Neural progenitor cell (in vitro differentiated cells): ENCODE data around the gene HYI. TPM values are rescaled to one million over a fixed set of nuclear protein-coding genes. Genes with fewer than 3 reads are reported as not detected.

Experiments used
- DNase-seq: peaks from one replicate; pipeline ENCODE4 v3.0.0-alpha.2; 2016; ENCODE audit warnings: low spot score
- H2AFZ ChIP-seq: fragments of 200-600 bp; sonication (generic); replicated peaks from 2 replicates; pipeline ENCODE4 v1.6.1; 2016; ENCODE audit warnings: antibody characterized with exemption
- H3F3A ChIP-seq: fragments of 200-600 bp; sonication (generic); 2 replicates; pipeline ENCODE4 v1.6.1; 2016; ENCODE audit warnings: antibody characterized with exemption, low read depth
- H3K27ac ChIP-seq: fragments of 200-600 bp; sonication (generic); 2 replicates; pipeline ENCODE4 v1.5.1; 2016; ENCODE audit warnings: mild to moderate bottlenecking
- H3K27me3 ChIP-seq: fragments of 200-600 bp; sonication (generic); 2 replicates; pipeline ENCODE4 v1.6.1; 2016; ENCODE audit warnings: mild to moderate bottlenecking, moderate library complexity
- H3K36me3 ChIP-seq: fragments of 200-600 bp; sonication (generic); 2 replicates; pipeline ENCODE4 v1.5.1; 2016
- H3K4me1 ChIP-seq: fragments of 200-600 bp; sonication (generic); 2 replicates; pipeline ENCODE4 v1.6.1; 2016; ENCODE audit warnings: mixed run types
- H3K4me2 ChIP-seq: fragments of 200-600 bp; sonication (generic); 2 replicates; pipeline ENCODE4 v1.6.1; 2016
- H3K4me3 ChIP-seq: fragments of 200-600 bp; sonication (generic); 2 replicates; pipeline ENCODE4 v1.5.1; 2016
- H3K79me2 ChIP-seq: fragments of 200-600 bp; sonication (generic); 2 replicates; pipeline ENCODE4 v1.6.1; 2016; ENCODE audit warnings: low read depth
- H3K9ac ChIP-seq: fragments of 200-600 bp; sonication (generic); 2 replicates; pipeline ENCODE4 v1.6.1; 2016
- H3K9me3 ChIP-seq: fragments of 200-600 bp; sonication (generic); 2 replicates; pipeline ENCODE4 v1.5.1; 2016; ENCODE audit warnings: low read depth
- H4K20me1 ChIP-seq: fragments of 200-600 bp; sonication (generic); 2 replicates; pipeline ENCODE4 v1.6.1; 2016; ENCODE audit warnings: low read depth
- H3K27ac Mint-ChIP-seq: 3 replicates; pipeline ENCODE4 v1.8.0; 2021; ENCODE audit warnings: mixed read lengths
- H3K27me3 Mint-ChIP-seq: 2 replicates; pipeline ENCODE4 v1.8.0; 2022; ENCODE audit warnings: low read depth, mild to moderate bottlenecking, inconsistent platforms, moderate library complexity, mixed read lengths; ENCODE audit not compliant: insufficient read depth
- H3K36me3 Mint-ChIP-seq: 3 replicates; pipeline ENCODE4 v1.8.0; 2021; ENCODE audit warnings: mixed read lengths
- H3K4me1 Mint-ChIP-seq: 3 replicates; pipeline ENCODE4 v1.8.0; 2021; ENCODE audit warnings: mixed read lengths
- H3K4me3 Mint-ChIP-seq: 3 replicates; pipeline ENCODE4 v1.8.0; 2021; ENCODE audit warnings: mild to moderate bottlenecking, moderate library complexity, mixed read lengths
- H3K9me3 Mint-ChIP-seq: 3 replicates; pipeline ENCODE4 v1.8.0; 2020; ENCODE audit warnings: mixed read lengths
- CTCF ChIP-seq: fragments of 200-600 bp; sonication (generic); IDR thresholded peaks from 2 replicates; pipeline ENCODE4 v1.5.1; 2017; ENCODE audit warnings: antibody characterized with exemption, mild to moderate bottlenecking
- EZH2 ChIP-seq: fragments of 200-600 bp; sonication (generic); IDR thresholded peaks from 2 replicates; pipeline ENCODE4 v1.6.1; 2017; ENCODE audit warnings: antibody characterized with exemption, mild to moderate bottlenecking, moderate library complexity
- EZH2phosphoT487 ChIP-seq: fragments of 200-600 bp; sonication (generic); IDR thresholded peaks from 2 replicates; pipeline ENCODE4 v1.6.1; 2017; ENCODE audit warnings: antibody characterized with exemption
- total RNA-seq: library from RNA; depleted of rRNA; stranded (reverse); fragments of >200 nt; gene quantifications from 2 replicates; pipeline ENCODE4 v1.2.3, GENCODE V29; 2015; ENCODE audit warnings: low replicate concordance

The HYI gene
- total RNA-seq, 1 donor from 2014 or later: 10.3 TPM

DNA sequence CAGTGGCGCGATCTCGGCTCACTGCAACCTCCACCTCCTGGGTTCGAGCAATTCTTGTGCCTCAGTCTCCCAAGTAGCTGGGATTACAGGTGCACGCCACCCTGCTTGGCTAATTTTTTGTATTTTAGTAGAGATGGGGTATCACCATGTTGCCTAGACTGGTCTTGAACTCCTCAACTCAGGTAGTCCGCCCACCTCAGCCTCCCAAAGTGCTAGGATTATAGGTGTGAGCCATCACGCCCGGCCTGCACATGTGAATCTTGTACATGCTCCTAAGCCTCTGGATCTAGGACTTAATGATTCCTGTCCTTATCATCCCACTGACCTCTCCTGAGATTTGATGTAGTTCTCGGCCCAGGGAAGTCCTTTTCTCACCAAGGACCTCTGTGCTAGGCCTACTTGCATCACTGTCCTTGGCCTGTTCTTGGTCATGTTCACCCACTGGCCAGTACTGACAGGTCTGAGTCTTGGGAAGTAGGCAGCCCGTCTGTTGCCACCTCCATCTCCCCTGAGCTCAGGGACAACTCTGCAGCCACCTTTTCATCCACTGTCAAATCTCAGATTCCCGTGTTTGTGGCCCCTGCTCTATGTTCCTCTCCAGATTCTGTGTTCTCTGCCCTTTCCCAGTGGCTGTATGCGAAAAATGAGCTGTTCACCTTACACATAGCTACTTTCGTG lies 9.4 kb downstream of the HYI start:
- H3K79me2 ChIP-seq: no peaks in the 10 kb centered on the region
- H3K27ac ChIP-seq: no peak overlapping the region
- Mint-ChIP-seq H3K27me3 (peaks cover 4% of the 10 kb centered on the region), H3K27ac (peak overlapping the region; percentile 9), H3K36me3 (peaks cover 49% of the 10 kb centered on the region), H3K4me3 (no peak overlapping the region), H3K4me1 (peaks cover 18% of the 10 kb centered on the region), H3K9me3 (no peaks in the 10 kb centered on the region)
- H3F3A ChIP-seq: no peaks in the 10 kb centered on the region
- no peak for TF ChIP-seq CTCF
- TF ChIP-seq EZH2: no peak
- no peak overlapping the region for H3K4me3 ChIP-seq
- DNase-seq: no peak
- H4K20me1 ChIP-seq: peaks cover 3% of the 10 kb centered on the region
- no peak overlapping the region for H3K4me2 ChIP-seq
- no peak overlapping the region for H3K9ac ChIP-seq
- no peaks in the 10 kb centered on the region for H3K27me3 ChIP-seq
- H3K9me3 ChIP-seq: no peaks in the 10 kb centered on the region
- no peak overlapping the region for H2AFZ ChIP-seq
- H3K4me1 ChIP-seq: peaks cover 5% of the 10 kb centered on the region
- H3K36me3 ChIP-seq: no peaks in the 10 kb centered on the region

DNA sequence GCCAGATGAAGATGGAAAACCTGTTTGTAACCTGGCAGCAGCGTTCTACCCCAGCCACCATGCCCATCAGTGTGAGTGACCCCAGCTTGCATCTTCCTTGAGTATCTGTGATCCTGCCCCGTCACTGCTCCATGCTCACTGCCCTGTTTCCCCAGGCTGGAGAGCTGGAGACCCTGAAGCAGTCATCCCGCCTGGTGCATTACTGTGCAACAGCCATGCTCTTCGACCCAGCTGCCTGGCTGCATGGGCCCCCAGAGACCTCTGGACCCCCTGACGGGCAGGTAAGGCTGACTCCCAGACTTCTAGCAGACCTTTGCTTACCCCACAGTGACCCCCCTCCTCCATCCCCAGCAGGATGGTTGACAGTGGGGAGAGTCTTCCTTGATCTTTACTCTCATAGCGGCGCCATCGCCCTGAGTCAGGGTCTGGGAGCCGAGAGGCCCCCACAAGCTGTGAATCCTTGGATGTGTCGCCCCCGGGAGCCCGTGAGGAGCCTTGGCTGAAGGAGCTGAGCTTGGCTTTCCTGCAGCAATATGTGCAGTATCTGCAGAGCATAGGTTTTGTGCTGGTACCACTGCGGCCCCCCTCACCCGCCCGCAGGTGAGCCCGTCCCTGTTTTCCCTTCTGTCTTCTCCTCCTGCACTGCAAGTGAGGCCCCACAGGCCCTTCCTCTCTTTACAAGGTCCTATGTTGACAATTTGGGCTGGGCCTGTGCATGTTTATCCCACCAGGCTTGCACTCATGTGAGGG lies 10.4 kb downstream of the HYI start:
- peaks cover 18% of the 10 kb centered on the region for H3K4me1 Mint-ChIP-seq
- no peak overlapping the region for H3K9ac ChIP-seq
- H3K27me3 ChIP-seq: no peaks in the 10 kb centered on the region
- no peak overlapping the region for H3K4me3 ChIP-seq
- TF ChIP-seq EZH2phosphoT487 (no peak), EZH2 (no peak), CTCF (no peak)
- H3K4me1 ChIP-seq: peaks cover 5% of the 10 kb centered on the region
- no peaks in the 10 kb centered on the region for H3K79me2 ChIP-seq
- peaks cover 2% of the 10 kb centered on the region for H3K27me3 Mint-ChIP-seq
- no peak overlapping the region for H3K4me2 ChIP-seq
- H3K4me3 Mint-ChIP-seq: no peak overlapping the region
- H4K20me1 ChIP-seq: peaks cover 3% of the 10 kb centered on the region
- no peaks in the 10 kb centered on the region for H3K9me3 ChIP-seq
- peaks cover 42% of the 10 kb centered on the region for H3K36me3 Mint-ChIP-seq
- H3K9me3 Mint-ChIP-seq: no peaks in the 10 kb centered on the region
- no peak overlapping the region for H2AFZ ChIP-seq
- no peaks in the 10 kb centered on the region for H3F3A ChIP-seq
- H3K27ac ChIP-seq: no peak overlapping the region
- peak overlapping the region; percentile 42 for H3K27ac Mint-ChIP-seq
- no peak for DNase-seq
- H3K36me3 ChIP-seq: no peaks in the 10 kb centered on the region

DNA sequence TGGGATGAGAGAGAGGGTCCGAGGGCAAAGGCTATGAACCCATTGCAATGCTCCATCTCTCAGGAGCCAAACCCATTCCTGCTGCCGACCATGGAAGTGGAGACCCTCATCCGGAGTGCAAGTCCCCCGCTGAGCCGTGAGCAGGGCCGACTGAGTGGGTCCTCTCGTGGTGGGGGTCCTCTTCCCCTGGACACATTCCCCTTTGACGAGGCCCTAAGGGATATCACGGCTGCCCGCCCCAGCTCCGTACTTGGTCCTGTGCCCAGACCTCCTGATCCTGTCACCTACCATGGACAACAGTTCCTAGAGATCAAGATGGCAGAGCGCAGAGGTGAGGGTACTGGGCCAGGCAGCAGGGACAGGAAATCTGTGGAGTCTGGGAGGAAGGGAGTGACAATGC lies 11.0 kb downstream of the HYI start:
- H3K36me3 ChIP-seq: no peaks in the 10 kb centered on the region

More for the DNA sequence above, 11.0 kb downstream of the HYI start:
- Mint-ChIP-seq H3K4me3 (no peak overlapping the region), H3K27me3 (peaks cover 5% of the 10 kb centered on the region), H3K9me3 (no peaks in the 10 kb centered on the region), H3K27ac (no peak overlapping the region), H3K36me3 (peaks cover 40% of the 10 kb centered on the region), H3K4me1 (peaks cover 18% of the 10 kb centered on the region)
- TF ChIP-seq CTCF: no peak
- no peak for TF ChIP-seq EZH2
- TF ChIP-seq EZH2phosphoT487: no peak
- H3K27ac ChIP-seq: no peak overlapping the region
- H3K4me2 ChIP-seq: no peak overlapping the region
- H4K20me1 ChIP-seq: peaks cover 3% of the 10 kb centered on the region
- DNase-seq: no peak
- no peaks in the 10 kb centered on the region for H3F3A ChIP-seq
- no peak overlapping the region for H3K4me3 ChIP-seq
- H2AFZ ChIP-seq: no peak overlapping the region
- H3K27me3 ChIP-seq: no peaks in the 10 kb centered on the region
- peaks cover 5% of the 10 kb centered on the region for H3K4me1 ChIP-seq
- no peak overlapping the region for H3K9ac ChIP-seq
- H3K9me3 ChIP-seq: no peaks in the 10 kb centered on the region
- no peaks in the 10 kb centered on the region for H3K79me2 ChIP-seq
